ENCODE data around the gene DAGLB. TPM values are rescaled to one million over a fixed set of nuclear protein-coding genes. Genes with fewer than 3 reads are reported as not detected.
"Not testable (repeated sequence)": the region's sequence is repeated elsewhere in the genome, so short reads cannot be mapped to it uniquely, and the experiment has no call there.

DAGLB gene
- total RNA-seq, 1 experiment from 2014 or later, result 17.1 TPM

GRCh38 chr7:6401536-6401935 lies 46.2 kb downstream of the DAGLB start:
- no peak for DNase-seq (ENCODE audit: low read depth)

DNA sequence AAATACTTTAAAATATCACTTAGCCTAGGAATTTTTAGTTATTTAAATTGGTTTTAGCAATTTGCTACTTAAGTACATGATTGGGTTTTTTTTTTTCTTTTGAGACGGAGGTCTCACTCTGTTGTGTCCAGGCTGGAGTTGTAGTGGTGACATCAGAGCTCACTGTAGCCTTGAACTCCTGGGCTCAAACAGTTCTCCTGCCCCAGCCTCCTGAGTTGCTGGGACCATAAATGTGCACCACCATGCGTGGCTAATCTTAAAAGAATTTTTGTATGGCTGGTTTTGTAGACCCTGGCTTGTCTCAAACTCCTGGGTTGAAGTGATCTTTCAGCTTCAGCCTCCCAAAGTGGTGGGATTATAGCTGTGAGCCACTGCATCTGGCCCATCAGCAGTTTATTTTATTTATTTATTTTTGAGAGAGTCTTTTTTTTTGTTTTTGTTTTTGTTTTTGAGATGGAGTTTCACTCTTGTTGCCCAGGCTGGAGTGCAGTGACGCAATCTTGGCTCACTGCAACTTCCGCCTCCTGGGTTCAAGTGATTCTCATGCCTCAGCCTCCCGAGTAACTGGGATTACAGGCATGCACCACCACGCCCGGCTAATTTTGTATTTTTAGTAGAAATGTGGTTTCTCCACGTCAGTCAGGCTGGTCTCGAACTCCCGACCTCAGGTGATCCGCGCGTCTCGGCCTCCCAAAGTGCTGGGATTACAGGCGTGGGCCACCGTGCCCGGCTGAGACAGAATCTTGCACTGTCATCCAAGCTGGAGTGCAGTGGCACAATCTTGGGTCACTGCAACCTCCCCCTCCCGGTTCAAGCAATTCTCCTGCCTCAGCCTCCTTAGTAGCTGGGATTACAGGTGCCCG lies 47.3 kb downstream of the DAGLB start:
- not testable (repeated sequence) for DNase-seq (ENCODE audit: low read depth)

DNA sequence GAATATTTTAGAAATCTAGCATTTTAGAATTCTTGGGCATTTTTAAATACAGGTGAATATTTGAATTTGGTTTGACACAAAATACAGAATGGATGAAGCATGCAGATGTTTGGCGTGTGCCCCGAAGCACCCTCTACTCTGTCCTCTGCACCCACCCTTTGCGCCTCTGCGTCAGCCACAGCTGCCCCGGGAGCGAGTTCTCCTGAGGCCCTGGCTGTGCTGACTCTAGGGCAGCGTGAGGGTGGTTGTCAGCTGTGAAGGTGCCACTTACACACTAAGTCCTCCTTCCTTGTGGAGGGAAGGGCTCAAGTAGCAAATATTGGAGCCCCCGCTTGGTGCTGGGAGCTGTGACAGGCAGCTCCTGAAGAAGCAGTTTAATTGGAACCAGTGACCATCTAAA lies 48.4 kb downstream of the DAGLB start:
- no peak for DNase-seq (ENCODE audit: low read depth)

DNA sequence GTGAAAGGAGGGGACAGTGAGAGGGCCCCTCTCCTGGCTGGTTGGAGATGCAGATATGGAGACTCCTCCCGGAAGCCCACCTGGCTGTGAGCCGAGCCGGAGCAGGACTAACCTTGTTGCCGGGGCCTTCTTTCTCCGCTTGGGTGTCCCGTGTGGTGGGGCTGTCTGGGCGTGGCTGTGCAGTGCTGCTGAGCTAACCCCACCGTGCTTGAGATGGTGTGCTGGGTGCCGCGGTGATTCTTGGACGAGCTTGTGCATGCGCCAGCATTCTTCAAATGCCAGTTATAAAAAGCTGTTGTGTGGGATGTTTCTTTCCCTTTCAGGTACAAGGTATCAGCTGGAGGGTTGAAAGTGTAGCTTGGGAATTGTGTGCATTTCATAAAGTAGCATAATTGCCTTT lies 48.8 kb downstream of the DAGLB start:
- no peak for DNase-seq (ENCODE audit: low read depth)

- DNase-seq (ENCODE audit: low read depth), result not testable (repeated sequence)
Measured at GRCh38 chr7:6397759-6398495, 49.8 kb downstream of the DAGLB start.

DNA sequence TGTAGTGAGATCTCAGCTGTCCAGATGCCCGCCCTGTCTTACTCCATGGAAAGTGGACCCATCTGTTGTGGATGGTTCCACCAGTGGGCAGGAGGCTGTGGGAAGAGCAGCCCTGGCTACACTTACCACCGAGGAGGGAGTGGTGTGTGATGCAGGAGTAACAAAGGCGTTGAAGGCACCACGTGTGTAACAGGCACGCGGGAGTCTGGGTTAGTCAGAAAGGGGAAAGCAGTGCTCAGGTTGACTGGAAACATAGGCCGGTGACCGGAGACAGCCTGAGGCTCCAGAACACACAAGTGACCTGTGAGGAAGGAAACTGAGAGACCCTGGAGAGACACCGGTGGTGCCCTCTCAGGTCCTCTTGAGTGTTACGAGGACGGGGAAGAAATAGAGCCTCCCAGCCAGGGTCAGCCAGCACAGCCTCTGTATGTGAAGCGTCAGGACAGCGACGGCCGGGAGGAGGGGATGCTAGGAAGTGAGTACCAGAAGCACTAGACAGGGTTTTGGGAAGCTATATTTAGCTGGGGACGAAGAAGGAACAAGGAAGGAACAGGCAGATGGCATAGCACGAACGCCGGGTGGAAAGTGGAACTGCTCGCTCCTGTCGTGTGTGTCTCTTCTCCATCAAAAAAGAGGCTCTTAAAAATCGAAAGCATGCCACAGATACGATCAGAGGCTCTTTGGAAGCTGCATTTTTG lies 51.7 kb downstream of the DAGLB start:
- no peak for DNase-seq (ENCODE audit: low read depth)

GRCh38 chr7:6394114-6394513 lies 53.6 kb downstream of the DAGLB start:
- DNase-seq (ENCODE audit: low read depth), result no peak

DNA sequence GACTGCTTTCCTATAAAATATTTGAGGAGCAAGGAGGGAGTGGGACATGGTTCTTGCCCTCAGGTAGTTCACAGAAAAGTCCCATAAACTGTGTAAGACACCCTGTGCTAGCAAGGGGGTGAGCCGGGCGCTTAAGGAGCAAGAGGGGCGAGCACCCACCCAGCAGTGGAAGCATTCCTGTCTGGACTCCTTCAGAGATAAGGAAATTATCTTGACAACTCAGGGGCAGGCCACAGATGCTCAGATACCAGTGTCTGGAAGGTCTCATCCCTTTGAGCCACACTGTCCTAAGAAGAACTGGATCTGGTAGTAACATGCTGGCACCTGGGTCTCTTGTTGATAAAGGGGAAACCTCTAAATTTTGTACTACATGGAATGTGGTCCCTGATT lies 54.1 kb downstream of the DAGLB start:
- no peak for DNase-seq (ENCODE audit: low read depth)

DNA sequence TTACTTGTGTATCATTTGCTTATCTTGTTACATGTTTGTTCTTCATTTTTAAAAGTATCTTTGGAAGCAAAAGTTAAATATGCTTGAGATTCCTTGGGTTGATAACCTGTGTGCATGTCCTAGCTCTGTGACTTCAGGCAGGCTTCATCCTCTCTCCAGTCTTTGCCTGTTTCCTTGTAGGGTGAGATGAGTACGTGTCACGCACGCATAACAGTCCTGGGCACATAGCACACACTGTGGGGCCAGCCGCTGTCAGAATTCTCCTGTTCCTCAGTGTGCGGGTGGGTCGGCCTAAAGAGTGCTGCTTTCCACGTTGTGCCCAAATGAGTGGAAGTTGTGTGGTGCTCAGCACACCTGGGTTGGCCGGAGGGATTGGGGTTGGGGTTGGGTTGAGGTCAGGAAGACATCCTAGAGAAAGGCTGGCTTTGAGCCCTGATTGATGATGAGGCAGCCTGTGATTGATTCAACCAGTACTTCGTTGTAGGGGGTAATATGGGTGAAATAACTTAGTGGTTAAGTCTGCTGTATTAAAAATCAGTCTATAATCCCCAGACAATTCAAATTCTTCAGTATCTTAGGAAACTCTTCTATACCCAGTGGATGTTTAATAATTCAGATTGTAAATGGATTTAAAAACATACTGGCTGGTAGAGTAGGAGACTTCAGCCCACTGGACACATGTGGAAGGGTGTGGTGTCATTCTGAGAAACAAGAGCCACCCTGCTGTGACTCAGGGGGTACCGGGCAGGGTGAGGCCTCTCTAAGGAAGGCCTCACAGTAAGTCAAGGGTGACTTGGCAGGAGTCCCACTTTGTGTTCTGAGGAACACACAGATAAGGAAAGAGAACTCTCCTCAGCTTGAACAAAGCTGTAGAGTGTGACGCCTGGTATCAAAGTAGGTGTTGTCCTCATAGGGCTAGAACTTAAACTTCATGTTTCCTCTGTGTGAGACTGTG lies 54.8 kb downstream of the DAGLB start:
- peak; percentile 79 for DNase-seq (ENCODE audit: low read depth)

GRCh38 chr7:6389728-6390127 lies 58.0 kb downstream of the DAGLB start:
- DNase-seq (ENCODE audit: low read depth), result no peak

DNA sequence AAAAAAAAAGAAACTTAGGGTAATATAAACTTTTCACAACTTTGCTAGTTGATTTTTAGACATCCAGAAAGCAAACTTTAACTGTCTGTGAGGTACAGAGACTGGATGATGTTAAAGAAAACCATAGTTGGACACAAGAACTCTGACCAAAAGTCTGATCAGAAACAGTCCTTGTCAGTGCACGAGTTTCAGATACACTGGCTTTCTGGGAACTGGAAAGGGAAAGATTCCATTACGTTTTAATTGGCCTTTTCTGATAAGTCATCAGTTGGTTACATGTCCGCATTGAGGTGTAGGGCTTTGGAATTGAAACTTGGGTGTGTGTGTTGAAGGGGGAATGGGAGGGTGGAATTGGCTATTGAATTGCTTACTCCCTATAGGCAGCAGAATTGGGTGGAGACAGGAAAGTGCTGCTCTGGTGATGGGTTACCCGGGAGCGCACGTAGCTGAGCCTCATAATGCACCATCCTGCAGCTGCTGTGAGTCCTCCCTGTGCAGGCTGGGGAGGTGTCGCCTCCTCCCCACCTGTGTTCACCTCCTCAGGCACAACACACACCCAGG lies 59.9 kb downstream of the DAGLB start:
- no peak for DNase-seq (ENCODE audit: low read depth)

- no peak for DNase-seq (ENCODE audit: low read depth)
Measured at GRCh38 chr7:6386779-6387178, 61.0 kb downstream of the DAGLB start.

- no peak for DNase-seq (ENCODE audit: low read depth)
Measured at GRCh38 chr7:6385909-6386560, 61.7 kb downstream of the DAGLB start.

DNA sequence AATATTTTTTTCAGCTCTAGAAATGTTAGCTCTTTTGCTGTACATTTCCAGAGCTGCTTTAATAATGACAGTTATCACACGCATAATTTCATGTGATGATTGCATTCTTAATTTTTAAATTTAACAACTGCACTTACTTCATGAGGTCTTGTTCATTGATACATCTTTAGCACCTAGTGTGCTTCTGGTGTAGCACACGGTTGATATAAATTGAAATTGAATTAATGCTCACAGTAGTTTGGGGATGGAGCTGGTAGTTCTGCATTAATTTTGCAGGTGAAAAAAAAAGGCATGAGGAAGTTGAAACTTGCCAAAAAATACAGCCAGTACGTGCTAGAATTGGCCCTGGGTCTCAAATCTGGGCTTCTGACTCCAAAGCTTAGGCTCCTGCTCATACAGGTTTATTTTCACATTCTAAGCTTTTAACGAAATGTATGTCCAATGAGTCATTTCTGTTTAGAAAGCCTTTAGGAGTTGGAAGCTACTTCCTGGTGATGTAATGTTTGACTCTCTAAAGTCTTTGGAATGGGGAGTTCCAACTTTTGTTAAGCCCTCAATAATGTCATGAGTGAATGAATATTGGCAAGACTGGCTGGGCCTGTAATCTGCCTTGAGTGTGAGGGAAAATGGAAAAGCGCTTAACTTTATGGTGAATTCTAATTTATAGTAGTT lies 62.5 kb downstream of the DAGLB start:
- peak; percentile 93 for DNase-seq (ENCODE audit: low read depth)

GRCh38 chr7:6384327-6384726 lies 63.4 kb downstream of the DAGLB start:
- no peak for DNase-seq (ENCODE audit: low read depth)

- DNase-seq (ENCODE audit: low read depth), result no peak
Measured at GRCh38 chr7:6382817-6383216, 64.9 kb downstream of the DAGLB start.

DNA sequence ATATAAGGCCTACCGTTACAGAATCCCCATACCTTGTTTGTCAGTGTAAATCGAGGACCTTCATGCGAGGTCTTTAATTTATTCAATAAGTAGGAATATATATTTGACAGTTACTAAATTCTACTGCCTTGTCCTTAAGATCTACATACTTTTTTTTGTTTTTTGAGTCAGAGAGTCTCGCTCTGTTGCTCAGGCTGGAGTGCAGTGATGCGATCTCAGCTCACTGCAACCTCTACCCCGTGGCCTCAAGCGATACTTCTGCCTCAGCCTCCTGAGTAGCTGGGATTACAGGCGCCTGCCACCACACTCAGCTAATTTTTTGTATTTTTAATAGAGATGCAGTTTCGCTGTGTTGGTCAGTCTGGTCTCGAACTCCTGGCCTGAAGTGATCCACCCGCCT lies 65.9 kb downstream of the DAGLB start:
- DNase-seq (ENCODE audit: low read depth), result not testable (repeated sequence)

- DNase-seq (ENCODE audit: low read depth), result no peak
Measured at GRCh38 chr7:6380310-6381095, 67.3 kb downstream of the DAGLB start.

DNA sequence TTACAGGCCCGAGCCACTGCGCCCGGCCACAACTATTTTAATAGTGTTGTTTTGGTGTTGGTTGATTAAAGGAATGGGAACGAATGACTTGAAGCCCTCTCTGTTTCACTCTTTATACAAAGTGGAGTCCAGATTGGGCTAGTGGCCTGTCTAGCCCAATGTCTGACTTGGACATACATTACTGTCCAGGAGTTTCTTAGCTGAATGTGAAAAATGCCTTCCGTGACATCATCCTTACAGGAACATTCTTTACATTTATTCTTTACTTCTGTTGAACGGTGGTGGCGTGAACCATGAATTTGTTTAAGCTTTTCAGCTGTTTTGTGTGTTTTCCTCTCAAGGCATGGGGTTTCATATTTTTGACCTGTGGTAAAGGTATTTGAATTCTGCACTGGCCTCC lies 67.9 kb downstream of the DAGLB start:
- DNase-seq (ENCODE audit: low read depth), result no peak
